Measurements from ENCODE around the gene RPL31. TPM values are rescaled to one million over a fixed set of nuclear protein-coding genes. Genes with fewer than 3 reads are reported as not detected.
"Not testable (repeated sequence)": the region's sequence is repeated elsewhere in the genome, so short reads cannot be mapped to it uniquely, and the experiment has no call there.

RPL31 gene
- polyA plus RNA-seq, 6 donors from 2014 or later: 4,155 to 6,073 (median 5,110) TPM

DNA sequence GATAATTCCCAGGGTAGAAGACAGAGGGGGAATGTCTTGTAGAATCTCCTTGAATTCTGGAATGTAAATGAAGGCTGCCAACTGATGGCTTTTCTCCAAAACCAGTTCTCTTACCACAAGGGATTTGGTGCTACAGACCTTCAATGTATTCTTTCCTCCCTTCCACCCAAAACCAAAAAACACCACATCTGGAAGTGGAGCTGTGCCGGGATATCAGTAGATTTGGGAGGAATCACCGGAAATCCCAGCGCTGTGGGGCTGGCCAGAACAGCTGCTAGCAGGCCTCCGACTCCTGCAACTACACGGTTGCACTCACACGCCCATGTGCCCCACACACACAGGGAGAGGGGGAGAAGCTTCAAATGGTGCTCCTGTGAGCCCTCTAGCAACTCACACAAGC lies 45.7 kb downstream of the RPL31 start:
- no peaks in the 10 kb centered on the region for H3K36me3 Mint-ChIP-seq
- H3K4me1 Mint-ChIP-seq: peaks cover 0 to 3% (median 2%) of the 10 kb centered on the region in 3 donors
- no peak overlapping the region for H3K4me3 Mint-ChIP-seq
- peaks cover 0 to 7% (median 3%) of the 10 kb centered on the region in 7 donors for H3K9me3 Mint-ChIP-seq
- ATAC-seq (ENCODE audit: low read depth in 2 of 2): no peak
- no peak overlapping the region for H3K27ac Mint-ChIP-seq
- DNase-seq: no peak
- peaks cover 0 to 4% (median 0%) of the 10 kb centered on the region in 3 donors for H3K27me3 Mint-ChIP-seq

DNA sequence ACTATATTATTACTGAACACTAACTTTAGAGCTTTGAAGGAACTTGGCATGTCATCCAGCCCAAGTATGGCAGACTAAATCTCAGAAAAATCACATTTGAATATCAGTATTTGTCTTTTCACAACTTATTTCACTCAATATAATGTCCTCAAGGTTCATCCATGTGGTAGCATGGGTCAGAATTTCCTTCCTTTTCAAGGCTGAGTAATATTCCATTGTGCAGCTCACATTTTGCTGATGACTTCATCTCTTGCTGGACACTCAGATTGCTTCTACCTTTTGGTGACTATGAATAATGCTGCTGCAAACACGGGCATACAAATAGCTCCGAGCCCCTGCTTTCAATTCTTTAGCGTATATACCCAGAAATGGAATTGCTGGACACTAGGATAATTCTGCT lies 46.7 kb downstream of the RPL31 start:
- Mint-ChIP-seq H3K4me3 (no peak overlapping the region), H3K36me3 (no peaks in the 10 kb centered on the region), H3K4me1 (peaks cover 0 to 3% (median 2%) of the 10 kb centered on the region in 3 donors), H3K9me3 (peaks cover 0 to 7% (median 3%) of the 10 kb centered on the region in 7 donors), H3K27ac (no peak overlapping the region), H3K27me3 (peaks cover 0 to 4% (median 0%) of the 10 kb centered on the region in 3 donors)
- DNase-seq (no peak), ATAC-seq (ENCODE audit: low read depth in 2 of 2) (no peak)

DNA sequence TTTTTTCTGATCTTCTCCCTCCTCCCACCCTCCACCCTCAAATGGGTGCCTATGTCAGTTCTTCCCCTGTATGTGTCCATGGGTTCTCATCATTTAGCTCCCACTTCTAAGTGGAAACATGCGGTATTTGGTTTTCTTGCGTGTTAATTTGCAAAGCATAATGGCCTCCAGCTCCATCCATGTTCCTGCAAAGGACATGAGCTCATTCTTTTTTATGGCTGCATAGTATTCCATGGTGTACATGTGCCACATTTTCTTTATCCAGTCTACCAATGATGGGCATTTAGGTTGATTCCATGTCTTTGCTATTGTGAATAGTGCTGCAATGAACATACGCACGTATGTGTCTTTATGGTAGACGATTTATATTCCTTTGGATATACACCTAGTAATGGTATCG lies 48.8 kb downstream of the RPL31 start:
- not testable (repeated sequence) for ATAC-seq (ENCODE audit: low read depth in 2 of 2); H3K4me1 Mint-ChIP-seq; H3K4me3 Mint-ChIP-seq; H3K27me3 Mint-ChIP-seq; H3K27ac Mint-ChIP-seq; DNase-seq; H3K36me3 Mint-ChIP-seq; H3K9me3 Mint-ChIP-seq

DNA sequence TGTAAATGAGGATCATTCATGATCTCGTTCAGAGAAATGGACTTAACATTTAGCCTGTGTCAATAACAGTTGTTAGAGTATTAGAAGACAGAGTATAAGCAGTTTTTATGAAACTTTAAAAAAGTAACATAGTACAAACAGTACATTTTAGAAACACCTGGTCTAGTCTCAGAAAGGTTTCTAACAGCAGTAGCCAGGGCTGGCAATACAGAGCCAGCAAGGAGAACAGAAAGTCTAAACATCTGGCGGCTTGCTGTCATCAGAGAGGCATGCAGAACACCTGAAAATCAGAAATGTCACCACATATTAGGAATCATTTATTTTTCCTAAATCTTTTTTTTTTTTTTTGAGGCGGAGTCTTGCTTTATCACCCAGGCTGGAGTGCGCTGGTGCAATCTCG lies 50.1 kb downstream of the RPL31 start:
- no peaks in the 10 kb centered on the region for H3K36me3 Mint-ChIP-seq
- DNase-seq (no peak), ATAC-seq (ENCODE audit: low read depth in 2 of 2) (no peak)
- peaks cover 0 to under 1% (median 0%) of the 10 kb centered on the region in 3 donors for H3K27me3 Mint-ChIP-seq
- no peaks in the 10 kb centered on the region for H3K4me1 Mint-ChIP-seq
- no peak overlapping the region for H3K27ac Mint-ChIP-seq
- H3K9me3 Mint-ChIP-seq: peaks cover 0 to 7% (median 3%) of the 10 kb centered on the region in 7 donors
- H3K4me3 Mint-ChIP-seq: no peak overlapping the region

DNA sequence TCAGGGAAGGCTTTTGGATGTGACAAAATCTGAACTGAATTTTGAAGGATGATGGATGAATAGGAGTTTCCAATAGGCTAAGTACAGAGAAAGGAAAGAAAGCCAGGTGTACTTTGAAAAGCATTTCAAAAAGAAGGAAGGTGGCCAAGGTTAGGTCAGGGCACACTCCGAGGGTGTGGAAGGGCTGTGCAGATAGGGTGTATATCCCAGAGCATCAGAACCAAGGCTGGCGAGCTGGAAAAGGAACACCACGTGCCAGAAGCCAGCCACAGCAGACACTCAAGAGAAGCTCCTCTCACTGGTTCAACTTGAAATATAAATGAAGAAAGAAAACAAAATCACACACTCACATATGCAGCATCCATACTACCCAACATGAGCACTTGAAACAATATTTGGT lies 51.0 kb downstream of the RPL31 start:
- H3K36me3 Mint-ChIP-seq: no peaks in the 10 kb centered on the region
- ATAC-seq (ENCODE audit: low read depth in 2 of 2): no peak
- no peaks in the 10 kb centered on the region for H3K4me1 Mint-ChIP-seq
- peaks cover 0 to 7% (median 3%) of the 10 kb centered on the region in 7 donors for H3K9me3 Mint-ChIP-seq
- no peak for DNase-seq
- H3K27ac Mint-ChIP-seq: no peak overlapping the region
- H3K27me3 Mint-ChIP-seq: no peaks in the 10 kb centered on the region
- no peak overlapping the region for H3K4me3 Mint-ChIP-seq

Other genes with a start within 250 kb of the RPL31 start
- gene NPAS2, start 182.2 kb upstream of the RPL31 start, polyA plus RNA-seq (ENCODE audit: low read depth in 6 of 6): not detected
- gene TBC1D8, start 149.1 kb downstream of the RPL31 start, polyA plus RNA-seq (ENCODE audit: low read depth in 6 of 6): under 1 TPM in 5 of 6 donors, not detected in 1; 0.19 to 0.72 (median 0.23) TPM

Measured in naive B cell (primary cell).